NB4 (cell line): ENCODE data around the gene YPEL3.

Experiments
- DNase-seq: peaks from one replicate; pipeline ENCODE4 v3.0.0; 2010; ENCODE audit warnings: low read depth
- H3K4me3 ChIP-seq: one replicate; pipeline ENCODE4 v1.5.1; 2011; ENCODE audit warnings: mild to moderate bottlenecking, low read depth, low read length, moderate library complexity
- MYC ChIP-seq: IDR thresholded peaks from 2 replicates; pipeline ENCODE4 v1.6.1; 2011; ENCODE audit warnings: low read depth, low read length
- POLR2A ChIP-seq: IDR thresholded peaks from 2 replicates; pipeline ENCODE4 v1.6.1; 2011; ENCODE audit warnings: mild to moderate bottlenecking; ENCODE audit not compliant: insufficient read length; ENCODE audit errors: extremely low read depth
- TF ChIP-seq, protein P1 (sequence below): IDR thresholded peaks from 2 replicates; pipeline ENCODE4 v1.6.1; 2011; ENCODE audit warnings: low read depth, low read length
- TF ChIP-seq, protein P2 (sequence below): IDR thresholded peaks from one replicate; pipeline ENCODE4 v1.5.1; 2012; ENCODE audit warnings: low read depth, low read length

Gene YPEL3

DNA sequence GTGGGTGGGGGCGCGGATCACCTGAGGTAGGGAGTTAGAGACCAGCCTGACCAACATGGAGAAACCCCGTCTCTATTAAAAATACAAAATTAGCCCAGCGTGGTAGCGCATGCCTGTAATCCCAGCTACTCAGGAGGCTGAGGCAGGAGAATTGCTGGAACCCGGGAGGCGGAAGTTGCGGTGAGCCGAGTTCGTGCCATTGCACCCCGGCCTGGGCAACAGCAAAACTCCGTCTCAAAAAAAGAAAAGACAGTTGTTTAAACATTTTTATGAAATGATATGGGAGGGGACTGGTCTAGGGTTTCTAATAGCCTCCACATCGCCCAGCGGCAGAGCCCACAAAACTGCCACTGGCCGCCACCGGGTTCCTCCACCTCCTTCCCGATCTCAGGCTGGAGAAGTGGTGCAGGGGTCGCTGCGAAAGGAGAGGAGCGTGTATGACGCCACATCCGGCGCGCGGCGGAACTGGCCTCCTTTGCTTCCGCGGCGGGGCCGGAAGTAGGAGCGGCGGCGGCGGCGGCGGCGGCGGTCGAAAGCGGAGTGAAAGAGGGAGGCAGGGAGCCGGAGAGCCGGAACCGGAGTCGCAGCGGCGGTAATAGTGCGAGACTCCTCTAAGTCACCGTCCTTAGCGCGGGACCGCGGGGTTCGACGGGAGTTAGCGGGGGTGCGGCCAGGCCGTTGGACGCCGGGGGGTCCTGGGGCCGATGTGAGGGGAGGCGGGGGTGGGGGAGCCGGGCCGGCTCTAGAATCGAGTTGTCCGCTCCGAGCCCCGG, 20.3 kb downstream of the YPEL3 start, which contains the start of gene PPP4C:
Gene PPP4C (plus strand): TSS at position 492 of the 773 bp plus-strand sequence. CDS start 384 bp downstream, outside the sequence.
- peak within 1 kb of the TSS; percentile 91 for H3K4me3 ChIP-seq
- DNase-seq = peak; percentile 93
- TF ChIP-seq, protein P1, sequence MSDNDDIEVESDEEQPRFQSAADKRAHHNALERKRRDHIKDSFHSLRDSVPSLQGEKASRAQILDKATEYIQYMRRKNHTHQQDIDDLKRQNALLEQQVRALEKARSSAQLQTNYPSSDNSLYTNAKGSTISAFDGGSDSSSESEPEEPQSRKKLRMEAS = no peak
- peak; percentile 83 for TF ChIP-seq POLR2A

DNA sequence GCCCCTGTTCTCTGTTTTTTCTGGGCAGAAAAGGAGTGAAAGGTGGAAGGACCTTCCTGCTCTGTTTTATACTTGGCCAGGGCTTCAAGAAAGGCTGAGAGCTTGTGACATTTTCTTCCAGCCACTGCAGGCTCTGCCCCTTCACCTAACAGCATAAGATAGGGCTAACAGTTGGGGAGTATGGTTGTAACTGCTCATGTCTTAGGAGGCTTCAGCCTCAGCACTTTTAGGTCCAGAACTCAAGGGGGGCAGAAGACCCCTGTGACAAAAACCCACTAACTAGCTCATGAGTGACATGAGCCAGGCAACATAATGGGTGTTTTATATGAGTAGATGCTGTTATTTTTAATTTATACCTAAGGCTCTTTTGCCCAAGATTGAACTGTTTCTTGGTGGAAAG, 25.5 kb downstream of the YPEL3 start:
- TF ChIP-seq, protein P1 = no peak
- TF ChIP-seq POLR2A (no peak), MYC (no peak)
- TF ChIP-seq, protein P2, sequence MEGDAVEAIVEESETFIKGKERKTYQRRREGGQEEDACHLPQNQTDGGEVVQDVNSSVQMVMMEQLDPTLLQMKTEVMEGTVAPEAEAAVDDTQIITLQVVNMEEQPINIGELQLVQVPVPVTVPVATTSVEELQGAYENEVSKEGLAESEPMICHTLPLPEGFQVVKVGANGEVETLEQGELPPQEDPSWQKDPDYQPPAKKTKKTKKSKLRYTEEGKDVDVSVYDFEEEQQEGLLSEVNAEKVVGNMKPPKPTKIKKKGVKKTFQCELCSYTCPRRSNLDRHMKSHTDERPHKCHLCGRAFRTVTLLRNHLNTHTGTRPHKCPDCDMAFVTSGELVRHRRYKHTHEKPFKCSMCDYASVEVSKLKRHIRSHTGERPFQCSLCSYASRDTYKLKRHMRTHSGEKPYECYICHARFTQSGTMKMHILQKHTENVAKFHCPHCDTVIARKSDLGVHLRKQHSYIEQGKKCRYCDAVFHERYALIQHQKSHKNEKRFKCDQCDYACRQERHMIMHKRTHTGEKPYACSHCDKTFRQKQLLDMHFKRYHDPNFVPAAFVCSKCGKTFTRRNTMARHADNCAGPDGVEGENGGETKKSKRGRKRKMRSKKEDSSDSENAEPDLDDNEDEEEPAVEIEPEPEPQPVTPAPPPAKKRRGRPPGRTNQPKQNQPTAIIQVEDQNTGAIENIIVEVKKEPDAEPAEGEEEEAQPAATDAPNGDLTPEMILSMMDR = no peak
- no peak for DNase-seq
- H3K4me3 ChIP-seq = no peak overlapping the region

DNA sequence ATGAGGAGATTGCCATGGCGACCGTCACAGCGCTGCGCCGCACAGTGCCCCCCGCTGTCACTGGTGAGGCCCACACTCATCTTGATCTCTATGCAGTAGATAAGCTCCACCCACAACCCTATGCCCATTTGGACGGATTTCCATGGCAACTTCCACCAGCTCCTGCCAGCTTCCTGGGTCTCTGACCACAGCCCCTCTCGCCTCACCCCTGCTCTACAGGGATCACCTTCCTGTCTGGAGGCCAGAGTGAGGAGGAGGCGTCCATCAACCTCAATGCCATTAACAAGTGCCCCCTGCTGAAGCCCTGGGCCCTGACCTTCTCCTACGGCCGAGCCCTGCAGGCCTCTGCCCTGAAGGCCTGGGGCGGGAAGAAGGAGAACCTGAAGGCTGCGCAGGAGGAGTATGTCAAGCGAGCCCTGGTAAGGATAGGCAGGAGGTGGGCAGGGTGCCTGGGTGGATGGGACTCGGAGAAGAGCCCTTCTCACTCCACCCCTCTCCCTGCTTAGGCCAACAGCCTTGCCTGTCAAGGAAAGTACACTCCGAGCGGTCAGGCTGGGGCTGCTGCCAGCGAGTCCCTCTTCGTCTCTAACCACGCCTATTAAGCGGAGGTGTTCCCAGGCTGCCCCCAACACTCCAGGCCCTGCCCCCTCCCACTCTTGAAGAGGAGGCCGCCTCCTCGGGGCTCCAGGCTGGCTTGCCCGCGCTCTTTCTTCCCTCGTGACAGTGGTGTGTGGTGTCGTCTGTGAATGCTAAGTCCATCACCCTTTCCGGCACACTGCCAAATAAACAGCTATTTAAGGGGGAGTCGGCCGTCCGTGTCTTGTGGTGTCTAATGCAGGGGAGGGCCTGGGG, 26.2 kb downstream of the YPEL3 start:
- TF ChIP-seq POLR2A (no peak), MYC (no peak)
- TF ChIP-seq, protein P1 = no peak
- TF ChIP-seq, protein P2 = no peak
- peak; percentile 56 for DNase-seq
- no peak overlapping the region for H3K4me3 ChIP-seq

DNA sequence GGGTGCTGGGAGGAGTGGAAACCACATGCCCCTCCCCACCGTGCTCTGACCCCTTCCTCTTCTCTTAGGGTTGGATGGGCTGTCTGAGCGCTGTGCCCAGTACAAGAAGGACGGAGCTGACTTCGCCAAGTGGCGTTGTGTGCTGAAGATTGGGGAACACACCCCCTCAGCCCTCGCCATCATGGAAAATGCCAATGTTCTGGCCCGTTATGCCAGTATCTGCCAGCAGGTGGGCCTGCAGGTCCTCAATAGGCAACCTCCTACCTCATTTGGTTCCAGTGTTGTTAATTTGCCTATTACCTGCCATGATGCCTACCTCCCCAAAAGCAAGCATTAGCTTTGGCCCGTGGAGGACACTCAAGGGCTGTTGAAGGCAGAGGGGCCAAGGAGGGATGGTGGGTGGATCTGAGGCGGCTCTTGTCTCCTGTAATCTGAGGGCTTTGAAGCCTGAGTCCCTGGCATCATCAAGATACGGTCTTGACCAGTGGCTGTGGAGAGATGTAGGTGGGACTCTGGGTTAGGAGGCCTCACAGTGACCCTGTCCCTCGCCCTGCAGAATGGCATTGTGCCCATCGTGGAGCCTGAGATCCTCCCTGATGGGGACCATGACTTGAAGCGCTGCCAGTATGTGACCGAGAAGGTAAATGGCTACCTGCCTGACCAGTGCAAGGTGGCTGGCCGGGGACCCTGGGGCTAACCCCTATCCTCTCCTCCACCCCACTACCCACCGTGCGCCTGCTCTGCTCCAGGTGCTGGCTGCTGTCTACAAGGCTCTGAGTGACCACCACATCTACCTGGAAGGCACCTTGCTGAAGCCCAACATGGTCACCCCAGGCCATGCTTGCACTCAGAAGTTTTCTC, 27.0 kb downstream of the YPEL3 start:
- TF ChIP-seq, protein P2 = peak; percentile 22
- no peak for TF ChIP-seq POLR2A
- TF ChIP-seq MYC = no peak
- TF ChIP-seq, protein P1 = no peak
- DNase-seq = peak; percentile 60
- peak overlapping the region; percentile 3 for H3K4me3 ChIP-seq

DNA sequence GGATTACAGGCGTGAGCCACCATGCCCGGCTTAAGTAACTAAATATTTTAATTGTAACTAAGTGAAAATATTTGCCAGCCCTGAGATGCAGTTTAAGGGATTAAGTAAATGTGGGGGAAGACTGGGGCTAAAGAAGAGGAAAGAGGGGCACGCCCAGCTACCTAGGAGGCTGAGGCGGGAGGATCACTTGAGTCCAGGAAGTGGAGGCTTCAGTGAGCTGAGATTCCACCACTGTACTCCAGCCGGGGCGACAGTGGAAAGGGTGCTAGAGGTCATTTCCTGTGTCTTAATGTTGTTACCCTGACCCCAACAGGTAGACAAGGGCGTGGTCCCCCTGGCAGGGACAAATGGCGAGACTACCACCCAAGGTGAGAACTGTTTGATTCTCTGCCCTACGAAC, 27.7 kb downstream of the YPEL3 start:
- TF ChIP-seq, protein P2 = no peak
- TF ChIP-seq MYC (no peak), POLR2A (no peak)
- TF ChIP-seq, protein P1 = no peak
- no peak for DNase-seq
- no peak overlapping the region for H3K4me3 ChIP-seq

DNA sequence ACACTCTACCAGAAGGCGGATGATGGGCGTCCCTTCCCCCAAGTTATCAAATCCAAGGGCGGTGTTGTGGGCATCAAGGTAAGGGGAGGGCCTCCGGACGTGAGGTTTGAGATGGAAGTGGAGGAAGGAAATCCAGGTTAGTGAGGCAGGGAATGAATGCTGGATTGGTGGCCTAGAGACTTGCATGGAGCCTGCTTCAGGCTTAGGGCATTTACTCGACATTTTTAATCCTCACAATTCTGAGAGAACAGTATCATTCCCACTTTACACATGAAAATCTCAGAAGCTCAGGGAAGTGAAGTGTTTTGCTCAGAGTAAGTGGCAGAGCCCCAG, 28.5 kb downstream of the YPEL3 start:
- TF ChIP-seq, protein P1 = no peak
- TF ChIP-seq MYC = no peak
- TF ChIP-seq, protein P2 = no peak
- TF ChIP-seq POLR2A = no peak
- peak overlapping the region; percentile 90 for H3K4me3 ChIP-seq
- no peak for DNase-seq
